NCI-H1417 treated with DMSO at 0.1 percent for 48 hours (cell line): ENCODE data around the gene TSPYL2.
A peak's percentile ranks its signal among the peaks of the same experiment; 100 is the strongest.

Experiments used
- DNase-seq: peaks from one replicate; lab custom pipeline; 2025; lab: John Stamatoyannopoulos, UW

TSPYL2 gene

DNA sequence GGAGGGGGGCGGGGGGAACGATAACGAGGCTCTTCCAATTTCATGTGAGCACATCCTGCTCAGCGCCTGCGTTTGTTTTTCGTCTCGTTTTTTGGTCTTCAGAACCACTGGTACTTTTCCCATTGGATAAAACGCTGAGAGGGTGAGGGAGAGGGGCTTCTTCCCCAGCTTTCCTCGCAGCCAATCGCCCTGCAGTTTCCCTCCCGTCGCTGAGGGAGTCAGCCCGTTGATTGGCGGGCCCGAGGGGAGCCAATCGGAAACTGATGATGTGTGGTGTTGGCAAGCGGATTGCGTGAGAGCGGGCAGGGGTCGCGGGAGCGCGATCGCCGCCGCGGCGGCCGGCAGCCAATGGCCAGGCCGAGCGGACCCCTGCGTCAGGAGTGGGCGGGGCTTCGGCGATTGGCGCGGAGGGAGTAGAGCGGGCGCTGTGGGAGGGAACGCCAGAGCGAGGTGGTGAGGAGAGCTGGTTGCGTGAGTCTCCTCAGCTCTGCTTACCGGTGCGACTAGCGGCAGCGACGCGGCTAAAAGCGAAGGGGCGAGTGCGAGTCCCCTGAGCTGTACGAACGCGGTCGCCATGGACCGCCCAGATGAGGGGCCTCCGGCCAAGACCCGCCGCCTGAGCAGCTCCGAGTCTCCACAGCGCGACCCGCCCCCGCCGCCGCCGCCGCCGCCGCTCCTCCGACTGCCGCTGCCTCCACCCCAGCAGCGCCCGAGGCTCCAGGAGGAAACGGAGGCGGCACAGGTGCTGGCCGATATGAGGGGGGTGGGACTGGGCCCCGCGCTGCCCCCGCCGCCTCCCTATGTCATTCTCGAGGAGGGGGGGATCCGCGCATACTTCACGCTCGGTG lies at the start of gene TSPYL2:
TSS of gene TSPYL2 (plus strand) at position 443 of the 848 bp plus-strand sequence. CDS start at position 575, 132 bp downstream.
- DNase-seq, result peak; percentile 79

DNA sequence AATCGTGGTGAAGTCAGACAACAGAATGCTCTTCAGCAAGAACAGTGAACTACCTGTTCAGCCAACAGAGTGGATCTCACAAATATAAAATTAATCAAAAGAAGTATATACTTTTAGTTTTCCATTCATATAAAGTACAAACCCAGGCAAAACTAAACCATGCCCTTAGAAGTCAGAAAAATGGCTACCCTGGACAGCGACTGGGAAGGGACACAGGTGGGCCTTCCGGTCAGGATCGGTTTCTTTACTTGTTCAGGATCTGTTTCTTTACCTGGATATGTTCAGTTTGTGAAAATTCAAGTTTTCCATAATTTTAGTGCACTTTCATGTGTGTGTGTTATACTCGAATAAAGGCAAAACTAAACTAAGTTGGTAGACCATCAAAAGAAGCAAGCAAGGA lies 46.0 kb upstream of the TSPYL2 start:
- no peak for DNase-seq

DNA sequence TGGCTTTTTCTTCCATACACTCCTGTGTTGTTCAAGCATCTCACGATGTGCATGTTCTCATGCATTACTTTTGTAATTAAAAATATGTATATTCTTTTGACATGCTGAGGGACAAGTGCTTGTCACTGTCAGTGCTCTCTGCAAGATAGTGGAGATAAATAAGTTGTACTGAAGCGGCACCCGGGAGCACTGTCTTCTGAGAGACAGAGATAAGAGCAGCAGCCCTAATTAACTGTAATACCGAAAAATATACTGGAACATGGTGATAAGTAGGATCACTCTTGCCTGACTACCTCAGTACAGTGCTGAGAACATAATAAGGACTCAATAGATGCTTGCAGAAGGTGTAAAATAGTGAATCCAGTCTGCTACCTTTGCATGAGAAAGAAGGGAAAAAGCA lies 42.9 kb upstream of the TSPYL2 start:
- no peak for DNase-seq

DNA sequence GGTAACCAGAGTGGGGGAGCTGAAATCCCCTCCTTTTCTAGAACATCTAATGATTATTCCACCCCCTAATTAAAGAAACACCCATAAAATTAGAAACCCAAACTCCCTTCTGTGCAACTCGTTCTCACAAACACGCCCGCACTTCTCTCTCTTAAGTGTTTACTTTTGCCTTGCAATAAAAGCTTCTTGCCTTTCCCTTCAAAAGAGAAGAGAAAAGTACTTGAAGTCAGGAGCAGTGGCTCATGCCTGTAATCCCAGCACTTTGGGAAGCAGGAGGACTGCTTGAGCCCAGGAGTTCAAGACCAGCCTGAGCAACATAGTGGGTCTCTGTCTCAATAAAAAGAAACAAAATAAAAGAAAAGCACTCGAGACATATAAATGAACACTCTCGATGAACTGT lies 37.2 kb upstream of the TSPYL2 start:
- no peak for DNase-seq

DNA sequence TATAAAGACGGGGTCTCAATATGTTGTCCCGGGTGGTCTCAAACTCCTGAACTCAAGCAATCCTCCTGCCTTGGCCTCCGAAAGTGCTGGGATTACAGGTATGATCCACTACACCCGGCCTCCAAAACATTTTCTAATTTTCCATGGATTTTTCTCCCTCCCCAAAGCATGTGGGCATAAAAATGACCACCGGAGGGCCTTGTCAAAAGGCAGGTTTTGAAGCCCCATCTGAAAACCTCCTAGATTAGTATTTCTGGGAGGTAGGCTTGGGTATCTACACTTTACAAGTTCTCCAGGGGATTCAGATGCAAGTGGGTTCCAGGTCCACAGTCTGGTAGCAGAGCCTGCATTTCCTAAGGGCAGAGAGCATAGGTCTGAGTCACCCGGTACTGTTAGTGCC lies 34.9 kb upstream of the TSPYL2 start:
- no peak for DNase-seq

DNA sequence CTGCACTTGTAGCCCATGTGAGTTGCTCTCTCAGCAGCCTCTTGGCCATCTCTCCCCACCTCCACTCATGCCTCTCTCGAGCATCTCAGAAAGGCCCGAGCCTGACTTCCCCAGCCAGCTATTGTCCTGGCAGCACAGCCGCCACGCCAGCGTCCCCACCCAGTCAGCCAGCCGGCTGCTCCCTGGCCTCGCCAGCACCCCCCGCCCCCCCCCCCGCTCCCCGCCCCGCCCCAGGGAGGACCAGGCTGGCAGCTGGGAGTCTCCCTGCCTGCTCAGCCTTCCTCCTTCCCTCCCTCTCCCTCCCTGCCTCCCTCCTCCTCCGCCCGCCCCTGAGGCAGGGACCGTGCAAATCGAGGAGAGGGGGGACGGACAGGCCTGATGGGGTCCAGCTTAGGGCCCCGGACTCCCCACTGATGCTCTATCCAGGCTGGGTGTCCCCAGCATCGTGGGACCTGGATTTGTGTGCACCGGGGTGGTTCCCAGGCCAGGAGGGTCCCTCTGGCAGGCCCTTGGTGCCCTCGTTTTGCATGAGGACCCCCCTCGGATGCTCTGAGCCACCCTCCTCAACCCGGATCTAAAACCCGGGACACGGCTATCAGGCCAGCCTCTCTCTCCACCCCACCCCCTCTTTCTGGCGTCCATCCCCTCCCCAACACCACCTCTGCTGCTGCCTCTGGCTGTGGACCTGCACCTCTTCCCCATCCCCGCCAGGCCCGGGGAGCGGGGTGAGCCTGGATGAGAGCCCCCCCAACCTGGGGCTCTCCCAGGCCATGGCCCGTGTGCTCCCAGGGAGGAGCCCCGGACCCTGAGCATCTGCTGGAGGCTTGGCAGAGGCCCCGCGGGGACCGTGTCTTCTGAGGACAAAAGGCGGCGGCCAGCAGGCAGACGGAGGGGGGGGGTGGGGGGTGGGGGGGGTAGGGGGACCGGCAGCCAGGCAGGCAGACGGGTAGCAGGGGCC lies 33.7 kb upstream of the TSPYL2 start, which contains the start of gene GPR173:
TSS of gene GPR173 (plus strand) at position 621 of the 958 bp plus-strand sequence. CDS start 27,833 bp downstream, outside the sequence.
- no peak for DNase-seq

DNA sequence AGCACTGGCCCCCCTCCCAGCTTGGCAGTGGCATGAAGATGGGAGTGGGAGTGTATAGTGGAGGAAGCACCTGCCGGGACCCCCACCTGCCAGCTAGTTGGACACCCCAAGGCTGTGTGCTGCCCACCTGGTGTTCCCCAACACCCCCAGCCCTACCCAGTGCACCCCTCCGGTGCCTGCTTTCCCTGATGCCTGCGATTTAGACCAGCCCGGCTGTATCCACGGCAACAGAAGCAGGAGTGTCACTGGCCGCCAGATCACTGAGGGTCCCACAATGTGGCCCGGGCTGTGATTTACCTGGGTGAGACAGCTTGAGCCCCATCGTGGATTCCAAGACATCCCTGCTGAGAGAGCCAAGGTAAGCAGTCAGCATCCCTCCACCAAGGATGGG lies 33.0 kb upstream of the TSPYL2 start:
- DNase-seq, result no peak

DNA sequence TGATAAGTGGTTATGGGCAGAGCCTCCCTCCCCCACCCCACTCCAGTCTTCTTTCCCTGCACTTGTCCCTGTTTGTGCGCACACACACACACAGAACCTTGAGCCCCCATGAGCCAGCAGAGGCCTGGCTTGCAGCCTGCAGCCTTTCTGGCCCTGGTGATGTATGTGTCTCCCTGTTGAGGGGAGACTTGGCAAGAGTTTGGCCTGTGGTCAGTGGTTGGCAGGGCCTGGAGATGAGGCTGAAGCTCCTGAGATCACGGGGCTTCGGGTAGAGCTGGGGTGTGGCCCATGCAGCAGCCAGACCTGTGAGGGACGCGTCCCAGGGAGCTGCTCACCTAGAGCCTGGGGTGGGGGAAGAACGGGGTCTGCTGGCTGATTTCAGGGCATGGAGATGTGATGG lies 31.3 kb upstream of the TSPYL2 start:
- DNase-seq, result no peak

DNA sequence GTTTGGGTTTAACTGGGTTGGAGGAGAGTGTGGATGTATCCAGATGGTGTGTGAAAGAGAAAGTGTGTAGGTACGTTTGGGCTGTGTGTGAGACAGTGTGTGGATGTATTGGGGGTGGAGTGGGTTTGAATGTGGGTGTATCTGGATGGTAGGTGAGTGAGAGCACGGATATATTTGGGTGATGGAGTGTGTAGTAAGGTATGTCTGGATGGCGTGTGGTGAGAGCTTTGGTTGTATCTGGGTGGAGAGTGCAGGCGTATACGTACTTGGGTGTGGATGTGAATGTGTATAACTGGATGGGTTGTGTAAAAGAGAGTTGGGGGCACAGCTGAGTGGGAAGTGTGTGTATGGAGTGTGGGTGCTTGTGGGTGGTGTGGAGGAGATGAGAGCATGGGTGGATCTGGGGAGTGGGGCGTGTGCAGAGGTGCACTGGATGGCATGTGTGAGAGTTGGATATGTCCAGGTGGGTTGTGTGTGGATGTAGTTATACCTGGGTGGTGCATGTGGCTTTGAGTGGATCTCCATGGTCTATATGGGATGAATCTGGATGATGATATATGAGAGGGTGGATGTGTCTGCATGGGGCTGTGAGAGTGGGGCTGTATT lies 26.8 kb upstream of the TSPYL2 start:
- no peak for DNase-seq

DNA sequence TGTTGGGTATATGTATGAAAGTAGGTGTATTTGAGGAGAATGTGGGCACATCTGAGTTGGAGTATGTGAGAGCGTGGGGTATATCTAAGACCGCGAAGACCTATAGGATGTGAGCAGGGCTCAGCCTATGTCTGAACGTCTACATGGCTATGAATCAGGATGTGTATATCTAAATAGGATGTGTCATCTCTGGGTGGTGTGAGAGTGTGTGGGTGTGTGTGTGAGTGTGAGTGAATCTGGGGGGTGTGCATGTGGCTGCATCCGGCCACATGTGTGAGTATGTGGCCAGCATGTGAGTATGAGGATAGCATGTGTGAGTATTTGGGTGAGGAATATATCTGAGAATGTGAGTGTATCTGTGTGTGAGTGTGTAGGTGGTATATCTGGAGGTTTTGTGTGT lies 25.9 kb upstream of the TSPYL2 start:
- DNase-seq, result no peak

DNA sequence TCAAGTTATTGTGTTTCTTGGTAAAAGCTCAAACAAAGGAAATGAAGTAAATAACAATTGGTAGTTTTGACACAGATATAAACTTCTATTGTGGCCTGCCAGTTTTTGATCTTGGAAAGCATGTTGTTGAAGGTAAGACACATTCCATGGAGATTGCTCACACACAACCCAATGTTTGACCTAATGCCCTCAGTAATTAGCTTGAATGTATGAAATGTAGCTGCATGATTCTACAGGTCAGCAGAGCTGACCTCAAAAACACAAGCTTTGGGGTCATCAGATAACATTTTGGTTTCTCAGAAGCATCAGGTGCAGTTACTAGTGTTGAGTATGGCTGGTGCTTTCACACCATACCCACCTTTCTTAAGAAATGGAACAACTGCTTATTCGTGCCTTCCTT lies 17.1 kb upstream of the TSPYL2 start:
- no peak for DNase-seq

DNA sequence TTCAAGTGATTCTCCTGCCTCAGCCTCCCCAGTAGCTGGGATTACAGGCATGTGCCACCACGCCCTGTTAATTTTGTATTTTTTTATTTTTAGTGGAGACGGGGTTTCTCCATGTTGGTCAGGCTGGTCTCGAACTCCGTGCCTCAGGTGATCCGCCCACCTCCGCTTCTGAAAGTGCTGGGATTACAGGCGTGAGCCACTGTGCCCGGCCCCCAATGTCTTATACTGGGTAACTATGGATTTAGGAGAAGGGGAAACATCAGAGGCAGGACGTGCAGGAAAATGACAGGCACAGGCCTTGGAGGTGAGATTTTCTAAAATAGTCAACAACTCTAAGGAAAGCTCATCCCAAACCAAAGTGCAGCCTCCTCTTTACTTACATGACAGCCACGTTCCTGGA lies 11.1 kb upstream of the TSPYL2 start:
- DNase-seq, result no peak

DNA sequence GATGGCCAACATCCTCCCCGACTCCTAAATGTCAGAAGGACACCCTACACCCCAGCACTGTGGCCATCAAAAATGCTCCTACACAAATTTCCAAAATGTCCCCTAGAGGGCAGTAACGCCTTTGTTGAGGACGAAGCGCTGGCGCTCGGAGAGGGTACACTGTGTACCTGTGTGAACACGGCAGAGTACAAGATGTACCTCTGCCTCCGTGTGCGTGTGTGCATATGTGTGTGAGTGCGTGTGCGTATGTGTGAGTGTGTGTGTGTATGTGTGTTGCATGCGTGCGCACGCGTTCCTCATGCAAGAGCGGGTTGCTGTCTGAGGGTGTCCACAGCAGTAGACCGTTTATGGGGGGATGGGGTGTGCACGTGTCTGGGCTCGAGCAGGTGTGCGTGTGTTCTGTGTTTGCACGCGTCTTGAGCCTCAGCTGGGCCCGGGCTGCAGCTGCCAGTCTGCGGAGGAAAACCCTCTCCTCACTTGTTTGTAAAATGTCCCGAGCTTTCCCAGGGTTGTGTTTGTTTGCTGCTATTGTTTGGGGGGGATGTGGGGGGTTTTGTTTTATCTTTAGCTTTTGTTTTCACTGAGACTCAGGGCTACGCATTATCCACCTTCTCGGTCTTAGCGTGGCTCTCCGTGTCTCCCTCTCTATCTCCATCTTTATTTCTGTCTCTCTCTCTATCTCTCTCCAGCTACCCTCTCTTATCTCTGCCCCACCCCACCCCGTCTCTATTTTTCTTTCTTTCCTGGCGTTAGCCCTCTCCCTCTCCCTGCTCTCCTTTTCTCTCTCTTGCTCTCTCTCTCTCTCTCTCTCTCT lies 10.4 kb upstream of the TSPYL2 start:
- peak; percentile 59 for DNase-seq

DNA sequence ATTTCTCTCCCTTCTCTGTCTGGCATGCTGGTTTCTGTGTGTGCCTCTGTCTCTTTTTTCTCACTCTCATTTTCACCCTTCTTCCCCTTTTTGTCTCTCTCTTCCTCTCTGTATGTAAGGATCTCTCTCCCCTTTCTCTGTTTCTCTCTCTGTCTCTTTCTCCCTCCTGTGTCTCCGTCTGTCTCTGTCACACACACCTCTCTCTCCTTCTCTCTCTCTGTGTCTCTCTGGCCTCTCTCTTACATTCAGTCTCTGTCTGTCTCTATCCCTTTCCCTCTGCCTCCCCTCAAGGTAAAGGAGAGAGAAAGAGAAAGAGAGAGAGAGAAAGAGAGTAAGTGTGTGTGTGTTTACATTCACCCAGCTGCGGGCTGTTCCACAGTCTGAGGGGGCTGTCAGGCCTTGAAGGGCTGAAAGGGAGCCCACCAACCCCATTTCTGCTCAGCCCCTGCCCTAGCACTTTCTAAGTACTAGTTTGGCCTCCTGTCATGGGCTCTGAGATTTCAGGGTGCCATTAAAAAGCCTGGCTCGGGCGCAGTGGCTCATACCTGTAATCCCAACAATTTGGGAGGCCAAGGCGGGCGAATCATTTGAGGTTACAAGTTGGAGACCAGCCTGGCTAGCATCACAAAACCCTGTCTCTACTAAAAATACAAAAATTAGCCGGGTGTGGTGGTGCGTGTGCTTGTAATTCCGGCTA lies 9.6 kb upstream of the TSPYL2 start:
- DNase-seq, result no peak

DNA sequence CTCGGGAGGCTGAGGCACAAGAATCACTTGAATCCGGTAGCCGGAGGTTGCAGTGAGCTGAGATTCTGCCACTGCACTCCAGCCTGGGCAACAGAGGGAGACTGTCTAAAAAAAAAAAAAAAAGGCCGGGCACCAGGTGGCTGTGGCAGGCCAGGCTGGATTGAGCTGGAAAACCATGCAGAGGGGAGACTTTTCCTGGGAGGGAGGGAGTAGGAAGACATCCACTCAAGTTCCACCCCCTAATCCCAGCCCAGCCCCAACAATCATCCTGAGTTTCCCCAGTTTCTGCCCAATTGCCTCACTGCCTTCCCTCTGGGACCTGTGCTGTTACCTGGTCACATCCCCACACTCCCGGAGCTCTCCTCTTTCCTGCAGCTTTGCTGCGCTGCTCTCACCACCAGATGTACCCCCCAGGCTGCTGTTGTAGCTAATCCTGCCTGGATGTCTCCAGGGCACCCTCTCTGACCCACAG lies 9.0 kb upstream of the TSPYL2 start:
- no peak for DNase-seq

DNA sequence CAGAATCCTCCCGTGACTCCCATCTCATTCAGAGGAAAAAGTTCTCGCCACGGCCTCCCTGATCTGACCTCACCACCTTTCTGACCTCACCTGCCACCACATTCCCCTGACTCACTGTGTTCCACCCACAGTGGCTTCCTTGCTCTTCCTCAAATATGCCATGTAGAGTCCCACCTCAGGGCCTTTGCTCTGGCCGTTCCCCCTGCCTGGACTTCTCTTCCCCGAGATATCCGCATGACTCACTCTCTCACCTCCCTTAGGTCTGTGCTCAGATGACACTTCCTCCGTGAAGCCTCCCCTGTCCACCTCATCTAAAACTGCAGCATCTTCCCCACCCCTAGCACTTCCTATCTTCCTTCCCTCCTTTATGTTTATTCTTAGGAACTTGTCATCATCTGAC lies 7.2 kb upstream of the TSPYL2 start:
- DNase-seq, result no peak

DNA sequence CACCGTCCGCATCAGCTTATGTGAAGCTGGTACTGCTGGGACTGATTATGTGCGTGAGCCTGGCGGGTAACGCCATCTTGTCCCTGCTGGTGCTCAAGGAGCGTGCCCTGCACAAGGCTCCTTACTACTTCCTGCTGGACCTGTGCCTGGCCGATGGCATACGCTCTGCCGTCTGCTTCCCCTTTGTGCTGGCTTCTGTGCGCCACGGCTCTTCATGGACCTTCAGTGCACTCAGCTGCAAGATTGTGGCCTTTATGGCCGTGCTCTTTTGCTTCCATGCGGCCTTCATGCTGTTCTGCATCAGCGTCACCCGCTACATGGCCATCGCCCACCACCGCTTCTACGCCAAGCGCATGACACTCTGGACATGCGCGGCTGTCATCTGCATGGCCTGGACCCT lies 5.5 kb upstream of the TSPYL2 start:
- DNase-seq, result no peak

DNA sequence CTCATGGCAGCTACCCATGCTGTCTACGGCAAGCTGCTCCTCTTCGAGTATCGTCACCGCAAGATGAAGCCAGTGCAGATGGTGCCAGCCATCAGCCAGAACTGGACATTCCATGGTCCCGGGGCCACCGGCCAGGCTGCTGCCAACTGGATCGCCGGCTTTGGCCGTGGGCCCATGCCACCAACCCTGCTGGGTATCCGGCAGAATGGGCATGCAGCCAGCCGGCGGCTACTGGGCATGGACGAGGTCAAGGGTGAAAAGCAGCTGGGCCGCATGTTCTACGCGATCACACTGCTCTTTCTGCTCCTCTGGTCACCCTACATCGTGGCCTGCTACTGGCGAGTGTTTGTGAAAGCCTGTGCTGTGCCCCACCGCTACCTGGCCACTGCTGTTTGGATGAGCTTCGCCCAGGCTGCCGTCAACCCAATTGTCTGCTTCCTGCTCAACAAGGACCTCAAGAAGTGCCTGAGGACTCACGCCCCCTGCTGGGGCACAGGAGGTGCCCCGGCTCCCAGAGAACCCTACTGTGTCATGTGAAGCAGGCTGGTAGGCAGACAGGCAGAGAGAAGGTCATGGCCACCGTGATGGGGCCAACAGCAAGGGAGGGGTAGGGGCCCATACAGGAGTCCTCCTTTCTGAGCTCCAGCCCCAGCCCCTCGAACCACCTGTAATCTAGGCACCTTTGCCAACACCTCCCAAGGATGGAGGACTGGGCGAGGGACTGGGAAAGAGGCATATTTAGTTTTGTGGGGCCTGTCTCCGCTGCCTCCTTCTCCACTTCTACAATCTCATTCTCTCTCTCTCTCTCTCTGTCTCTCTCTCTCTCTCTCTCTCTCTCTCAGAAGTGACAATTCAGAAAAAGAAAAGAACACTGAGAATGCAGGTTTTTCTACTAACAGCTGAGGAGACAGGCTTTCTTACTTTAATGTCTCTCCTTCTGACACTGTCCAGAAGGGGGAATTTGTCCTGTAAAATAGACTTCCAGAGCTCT lies 4.7 kb upstream of the TSPYL2 start:
- no peak for DNase-seq

DNA sequence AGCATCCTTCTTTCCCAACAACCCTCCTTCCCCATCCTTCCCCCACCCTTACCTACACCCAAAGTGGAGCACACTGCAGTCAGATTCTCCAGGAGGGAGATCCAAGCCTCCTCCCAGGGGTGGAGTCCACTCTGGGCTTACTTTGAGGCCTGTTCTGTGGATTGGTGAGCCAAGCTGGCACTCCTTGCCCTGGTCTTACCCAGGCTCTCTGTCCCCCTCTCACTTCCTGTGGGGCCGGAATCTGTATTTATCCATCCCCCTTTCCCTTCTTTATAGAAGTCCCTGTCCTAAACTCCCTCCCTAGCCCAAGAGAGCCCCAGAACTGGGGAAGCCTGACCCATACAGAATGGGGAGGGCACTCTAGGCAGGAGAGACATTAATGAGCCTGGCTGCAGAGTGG lies 3.2 kb upstream of the TSPYL2 start:
- DNase-seq, result no peak
